ENCODE measurements around the gene ZNF669. TPM values are rescaled to one million over a fixed set of nuclear protein-coding genes. Genes with fewer than 3 reads are reported as not detected.

The ZNF669 gene
- polyA plus RNA-seq, 1 of the 3 experiments (the other 2 are of a cell fraction) = 3.3 TPM

GRCh38 chr1:247070645-247071044 is 33.5 kb downstream of the ZNF669 start:
- H3K79me2 ChIP-seq (ENCODE audit: insufficient read depth) = peaks cover 74% of the 10 kb centered on the region
- TF ChIP-seq GATA2 (CRISPR knock-in tag; IDR thresholded peaks at IDR 0.05) (no peak), MEF2A (IDR thresholded peaks at IDR 0.05; ENCODE audit: borderline replicate concordance, low read depth) (no peak), NFIC (IDR thresholded peaks at IDR 0.05; ENCODE audit: borderline replicate concordance) (no peak), MXI1 (IDR thresholded peaks at IDR 0.05; ENCODE audit: low read depth, low read length) (no peak), FOXJ3 (CRISPR knock-in tag; IDR thresholded peaks at IDR 0.05) (no peak), NRF1 (IDR thresholded peaks at IDR 0.05; ENCODE audit: low read depth, low read length) (no peak), YY1 (IDR thresholded peaks at IDR 0.05; ENCODE audit: low read depth) (no peak)
- no peak overlapping the region for H3K4me2 ChIP-seq
- no peak overlapping the region for H2AFZ ChIP-seq (ENCODE audit: low read depth)
- no peak for DNase-seq
- peaks cover 0 to 4% of the 10 kb centered on the region in 2 experiments for H3K36me3 ChIP-seq (replicated peaks in 1 of 2; ENCODE audit: control insufficient read depth in 1 of 2, insufficient read depth in 2 of 2, low read length in 1 of 2)
- no peaks in the 10 kb centered on the region for H3K4me1 ChIP-seq (ENCODE audit: control insufficient read depth in 1 of 2, insufficient read depth in 2 of 2, low read depth in 1 of 2, low read length in 1 of 2)
- no peaks in the 10 kb centered on the region for H3F3A ChIP-seq (replicated peaks; ENCODE audit: insufficient read depth)
- no peaks in the 10 kb centered on the region for H3K9me2 ChIP-seq
- H4K20me1 ChIP-seq (ENCODE audit: insufficient read depth) = no peaks in the 10 kb centered on the region
- H3K27ac ChIP-seq (ENCODE audit: low read depth in 2 of 2, low read length in 1 of 2) = no peak overlapping the region
- no peak overlapping the region for H3K4me3 ChIP-seq (ENCODE audit: low read depth in 2 of 2, low read length in 1 of 2)
- H3K9ac ChIP-seq = no peak overlapping the region
- CTCF ChIA-PET = no interaction called here
- peaks cover 8% of the 10 kb centered on the region; the same call in 1 of the 2 replicates for H3K9me3 ChIP-seq
- H3K27me3 ChIP-seq (ENCODE audit: insufficient read depth) = no peaks in the 10 kb centered on the region
- WGBS (ENCODE audit: low lambda C conversion rate) = 65% methylated on average over 3 of the region's 3 CpGs
- POLR2A ChIA-PET = no interaction called here

DNA sequence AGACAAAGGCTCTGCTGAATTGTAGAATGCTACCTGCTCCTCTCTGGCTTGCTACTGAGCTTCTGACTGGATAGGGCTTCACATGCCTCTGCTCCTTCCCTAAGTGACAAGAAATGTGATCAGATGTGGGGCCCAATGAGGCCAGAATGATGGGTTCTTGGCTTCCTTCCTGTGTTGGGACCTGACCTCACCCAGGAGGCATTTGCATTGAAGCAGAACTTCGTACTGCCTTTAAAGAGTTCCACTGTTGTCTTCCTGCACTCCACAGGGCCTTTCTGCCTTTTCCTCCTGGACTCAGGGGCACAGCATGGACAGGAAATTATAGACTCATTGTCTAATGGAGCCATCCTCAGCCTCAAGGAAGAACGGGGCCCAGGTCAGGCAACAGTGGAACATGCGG is 39.9 kb downstream of the ZNF669 start:
- Histone ChIP-seq H4K20me1 (ENCODE audit: insufficient read depth) (no peaks in the 10 kb centered on the region), H3K27ac (ENCODE audit: low read depth in 2 of 2, low read length in 1 of 2) (no peak overlapping the region), H3K4me2 (no peak overlapping the region), H3F3A (replicated peaks; ENCODE audit: insufficient read depth) (peaks cover 8% of the 10 kb centered on the region), H3K79me2 (ENCODE audit: insufficient read depth) (peaks cover 52% of the 10 kb centered on the region), H3K4me3 (ENCODE audit: low read depth in 2 of 2, low read length in 1 of 2) (no peak overlapping the region), H3K9ac (no peak overlapping the region), H2AFZ (ENCODE audit: low read depth) (no peak overlapping the region), H3K27me3 (ENCODE audit: insufficient read depth) (no peaks in the 10 kb centered on the region), H3K36me3 (replicated peaks in 1 of 2; ENCODE audit: control insufficient read depth in 1 of 2, insufficient read depth in 2 of 2, low read length in 1 of 2) (no peaks in the 10 kb centered on the region), H3K4me1 (ENCODE audit: control insufficient read depth in 1 of 2, insufficient read depth in 2 of 2, low read depth in 1 of 2, low read length in 1 of 2) (no peaks in the 10 kb centered on the region), H3K9me2 (no peaks in the 10 kb centered on the region), H3K9me3 (peaks cover 4% of the 10 kb centered on the region; the same call in 1 of the 2 replicates)
- TF ChIP-seq RAD21 (IDR thresholded peaks at IDR 0.05; ENCODE audit: low read length) = no peak
- TF ChIP-seq MXI1 (IDR thresholded peaks at IDR 0.05; ENCODE audit: low read depth, low read length) = no peak
- TF ChIP-seq RFX5 (IDR thresholded peaks at IDR 0.05; ENCODE audit: low read length) = no peak
- no peak for TF ChIP-seq EZH2phosphoT487 (IDR thresholded peaks at IDR 0.05; ENCODE audit: borderline replicate concordance, low read depth)
- no peak for TF ChIP-seq TCF12 (IDR thresholded peaks at IDR 0.05)
- TF ChIP-seq TAF1 (IDR thresholded peaks at IDR 0.05; ENCODE audit: borderline replicate concordance, low read depth, low read length) = no peak
- no peak for TF ChIP-seq GATA2 (CRISPR knock-in tag; IDR thresholded peaks at IDR 0.05)
- TF ChIP-seq NRF1 (IDR thresholded peaks at IDR 0.05; ENCODE audit: low read depth, low read length) = no peak
- TF ChIP-seq FOXM1 (IDR thresholded peaks at IDR 0.05; ENCODE audit: low read depth) = no peak
- TF ChIP-seq, protein P1, sequence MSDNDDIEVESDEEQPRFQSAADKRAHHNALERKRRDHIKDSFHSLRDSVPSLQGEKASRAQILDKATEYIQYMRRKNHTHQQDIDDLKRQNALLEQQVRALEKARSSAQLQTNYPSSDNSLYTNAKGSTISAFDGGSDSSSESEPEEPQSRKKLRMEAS (IDR thresholded peaks at IDR 0.05; ENCODE audit: low read depth) = no peak
- no peak for TF ChIP-seq FOSL2 (IDR thresholded peaks at IDR 0.05; ENCODE audit: borderline replicate concordance, low read depth)
- TF ChIP-seq, protein P2, sequence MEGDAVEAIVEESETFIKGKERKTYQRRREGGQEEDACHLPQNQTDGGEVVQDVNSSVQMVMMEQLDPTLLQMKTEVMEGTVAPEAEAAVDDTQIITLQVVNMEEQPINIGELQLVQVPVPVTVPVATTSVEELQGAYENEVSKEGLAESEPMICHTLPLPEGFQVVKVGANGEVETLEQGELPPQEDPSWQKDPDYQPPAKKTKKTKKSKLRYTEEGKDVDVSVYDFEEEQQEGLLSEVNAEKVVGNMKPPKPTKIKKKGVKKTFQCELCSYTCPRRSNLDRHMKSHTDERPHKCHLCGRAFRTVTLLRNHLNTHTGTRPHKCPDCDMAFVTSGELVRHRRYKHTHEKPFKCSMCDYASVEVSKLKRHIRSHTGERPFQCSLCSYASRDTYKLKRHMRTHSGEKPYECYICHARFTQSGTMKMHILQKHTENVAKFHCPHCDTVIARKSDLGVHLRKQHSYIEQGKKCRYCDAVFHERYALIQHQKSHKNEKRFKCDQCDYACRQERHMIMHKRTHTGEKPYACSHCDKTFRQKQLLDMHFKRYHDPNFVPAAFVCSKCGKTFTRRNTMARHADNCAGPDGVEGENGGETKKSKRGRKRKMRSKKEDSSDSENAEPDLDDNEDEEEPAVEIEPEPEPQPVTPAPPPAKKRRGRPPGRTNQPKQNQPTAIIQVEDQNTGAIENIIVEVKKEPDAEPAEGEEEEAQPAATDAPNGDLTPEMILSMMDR (IDR thresholded peaks at IDR 0.05) = no peak
- TF ChIP-seq USF1 (IDR thresholded peaks at IDR 0.05; ENCODE audit: borderline replicate concordance, low read depth) = no peak
- TF ChIP-seq NFIC (IDR thresholded peaks at IDR 0.05; ENCODE audit: borderline replicate concordance) = no peak
- no peak for TF ChIP-seq CHD2 (IDR thresholded peaks at IDR 0.05; ENCODE audit: low read length, partially characterized antibody)
- no peak for TF ChIP-seq TEAD4 (IDR thresholded peaks at IDR 0.05; ENCODE audit: borderline replicate concordance, insufficient read depth)
- no peak for DNase-seq
- 75% methylated on average over 3 of the region's 3 CpGs for whole genome bisulfite sequencing (ENCODE audit: low lambda C conversion rate)
- CTCF ChIA-PET = no interaction called here
- POLR2A ChIA-PET = no interaction called here

All from SK-N-SH (cell line).